ENCODE data around the gene FOXP3.
"Not testable (repeated sequence)": the region's sequence is repeated elsewhere in the genome, so short reads cannot be mapped to it uniquely, and the experiment has no call there.

The FOXP3 gene, protein sequence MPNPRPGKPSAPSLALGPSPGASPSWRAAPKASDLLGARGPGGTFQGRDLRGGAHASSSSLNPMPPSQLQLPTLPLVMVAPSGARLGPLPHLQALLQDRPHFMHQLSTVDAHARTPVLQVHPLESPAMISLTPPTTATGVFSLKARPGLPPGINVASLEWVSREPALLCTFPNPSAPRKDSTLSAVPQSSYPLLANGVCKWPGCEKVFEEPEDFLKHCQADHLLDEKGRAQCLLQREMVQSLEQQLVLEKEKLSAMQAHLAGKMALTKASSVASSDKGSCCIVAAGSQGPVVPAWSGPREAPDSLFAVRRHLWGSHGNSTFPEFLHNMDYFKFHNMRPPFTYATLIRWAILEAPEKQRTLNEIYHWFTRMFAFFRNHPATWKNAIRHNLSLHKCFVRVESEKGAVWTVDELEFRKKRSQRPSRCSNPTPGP

DNA sequence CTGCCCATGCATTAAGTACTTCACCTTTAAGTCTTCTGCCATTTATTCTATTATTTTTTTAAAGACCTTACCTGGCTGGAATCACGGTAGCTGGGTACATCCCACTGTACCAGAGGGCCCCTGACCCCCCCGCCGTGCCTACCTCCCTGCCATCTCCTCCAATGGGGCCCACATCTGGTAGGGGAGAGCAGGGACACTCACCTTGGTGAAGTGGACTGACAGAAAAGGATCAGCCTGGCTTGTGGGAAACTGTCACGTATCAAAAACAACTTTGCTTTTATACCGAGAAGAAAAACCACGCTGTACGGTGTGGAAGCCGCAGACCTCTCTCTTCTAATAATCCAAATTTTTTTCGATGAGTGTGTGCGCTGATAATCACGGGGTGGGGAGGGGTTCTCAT lies at the start of gene FOXP3:
Gene FOXP3 (minus strand): TSS at position 251 of the 400 bp plus-strand sequence. CDS start 6,205 bp downstream, outside the sequence.
- no peak for DNase-seq (ENCODE audit: low spot score)
- FAIRE-seq, result no peak

DNA sequence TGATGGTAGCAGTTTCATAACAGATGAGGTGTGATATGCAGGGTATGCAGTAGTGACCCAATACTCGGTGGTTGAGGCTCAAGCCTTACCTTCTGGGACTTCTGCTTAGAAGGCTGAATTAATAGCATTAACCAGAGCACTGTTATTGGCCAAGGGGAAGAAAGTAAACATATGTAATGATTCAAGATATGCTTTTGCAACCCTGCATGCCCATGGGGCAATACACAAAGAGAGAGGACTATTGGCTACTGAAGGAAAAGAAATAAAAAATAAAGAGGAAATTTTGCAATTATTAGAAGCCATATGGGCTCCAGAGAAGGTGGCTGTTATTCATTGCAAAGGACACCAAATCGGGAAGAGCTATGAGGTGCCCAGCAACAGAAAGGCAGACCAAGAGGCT lies 47.7 kb upstream of the FOXP3 start:
- FAIRE-seq (no peak), DNase-seq (ENCODE audit: low spot score) (no peak)

DNA sequence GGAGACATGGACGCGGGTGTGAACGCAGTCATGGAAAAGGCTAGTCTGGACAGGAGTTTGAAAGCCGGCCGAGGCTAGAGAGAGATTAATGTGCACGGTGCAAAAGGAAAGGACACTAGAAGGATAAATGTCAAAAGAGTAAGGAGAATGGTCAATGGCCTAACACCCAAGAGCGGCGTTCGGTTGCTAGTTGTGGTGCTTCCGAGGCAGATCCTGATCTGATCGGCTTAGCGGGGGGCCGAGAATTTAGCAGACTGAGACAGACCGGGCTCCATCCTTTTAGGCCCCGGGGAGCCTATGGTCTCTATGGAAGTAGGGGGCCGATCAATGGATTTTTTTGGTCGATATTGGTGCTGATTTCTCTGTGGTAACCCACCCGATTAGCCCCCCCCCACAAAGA lies 45.9 kb upstream of the FOXP3 start:
- no peak for DNase-seq (ENCODE audit: low spot score)
- no peak for FAIRE-seq

DNA sequence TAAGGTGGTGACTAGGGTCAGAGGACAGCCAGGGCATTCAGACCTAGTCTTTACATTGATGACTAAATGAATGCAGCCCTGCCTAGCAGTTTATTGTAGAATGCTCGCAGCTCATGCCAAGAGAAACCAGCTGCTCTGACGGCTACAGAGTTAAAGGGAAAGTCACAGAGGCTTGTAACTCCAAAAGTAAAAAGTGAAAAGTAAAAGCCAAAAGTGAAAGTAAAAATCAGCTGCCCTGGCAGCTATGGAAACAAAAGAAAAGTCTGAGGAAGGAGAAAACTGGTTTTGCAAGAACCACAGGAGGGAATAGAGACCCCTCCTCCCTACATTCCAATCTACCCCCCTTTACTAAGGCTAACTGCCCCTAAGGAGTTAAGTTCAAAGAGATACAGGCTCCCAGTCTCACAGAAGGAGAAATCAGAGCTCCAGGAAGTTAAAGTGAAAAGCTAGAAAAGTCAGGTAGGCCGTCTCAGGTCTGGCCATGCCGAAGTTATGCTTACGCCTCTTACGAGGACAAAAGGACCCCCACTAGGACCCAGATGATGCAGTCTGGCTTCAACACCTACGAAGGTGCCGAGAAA lies 45.0 kb upstream of the FOXP3 start:
- DNase-seq (ENCODE audit: low spot score) (no peak), FAIRE-seq (no peak)

DNA sequence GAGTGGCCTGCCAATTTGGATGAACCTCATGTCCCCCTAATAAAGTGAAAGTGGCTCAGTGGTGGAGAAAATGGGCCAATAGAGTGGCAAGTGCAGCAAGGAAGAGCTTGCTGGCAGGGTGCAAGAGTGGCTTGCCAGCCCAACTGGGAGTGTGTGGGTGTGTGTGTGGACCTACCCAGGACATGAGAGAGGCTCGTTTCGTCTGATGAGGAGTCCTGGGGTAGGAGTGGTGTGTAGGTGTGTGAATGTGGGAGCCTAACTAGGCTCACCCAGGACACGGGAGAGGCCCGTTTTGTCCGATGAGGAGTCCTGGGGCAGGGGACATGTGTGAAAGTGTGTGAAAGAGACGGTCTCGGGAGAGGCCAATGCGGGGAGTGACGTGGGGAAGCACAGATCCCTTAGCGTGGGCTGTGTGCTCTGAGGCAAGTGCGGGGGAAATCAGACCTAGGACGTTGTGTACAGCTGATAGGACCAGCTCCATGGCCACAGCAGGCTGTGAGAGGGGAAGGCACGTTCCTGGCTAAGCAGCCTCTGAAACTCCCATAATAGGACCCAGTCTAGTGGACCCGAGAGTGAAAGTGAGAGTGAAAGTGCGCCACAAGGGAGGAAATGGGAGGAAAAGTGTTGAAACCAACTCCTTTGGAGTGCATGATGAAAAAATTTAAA lies 44.2 kb upstream of the FOXP3 start:
- DNase-seq (ENCODE audit: low spot score) (no peak), FAIRE-seq (no peak)

DNA sequence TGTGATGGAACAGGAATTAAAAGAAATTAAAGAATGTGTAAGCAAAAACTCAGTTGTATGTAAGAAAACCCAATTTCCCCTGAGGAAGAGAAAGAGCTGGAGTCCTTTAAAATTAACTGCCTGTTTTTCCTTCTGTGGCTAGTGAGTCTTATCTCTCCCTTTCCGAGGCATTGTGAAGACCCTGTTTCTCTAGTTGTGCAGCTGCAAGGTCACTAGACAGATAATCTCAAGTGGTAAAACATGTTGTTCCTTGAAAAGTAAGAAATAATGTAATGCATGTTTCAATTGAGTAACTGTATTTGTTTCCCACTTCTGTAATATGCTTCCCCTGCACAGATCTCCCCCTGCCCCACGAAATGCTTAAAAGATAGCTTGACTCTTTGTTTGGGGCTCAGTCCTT lies 43.3 kb upstream of the FOXP3 start:
- not testable (repeated sequence) for DNase-seq (ENCODE audit: low spot score); FAIRE-seq

DNA sequence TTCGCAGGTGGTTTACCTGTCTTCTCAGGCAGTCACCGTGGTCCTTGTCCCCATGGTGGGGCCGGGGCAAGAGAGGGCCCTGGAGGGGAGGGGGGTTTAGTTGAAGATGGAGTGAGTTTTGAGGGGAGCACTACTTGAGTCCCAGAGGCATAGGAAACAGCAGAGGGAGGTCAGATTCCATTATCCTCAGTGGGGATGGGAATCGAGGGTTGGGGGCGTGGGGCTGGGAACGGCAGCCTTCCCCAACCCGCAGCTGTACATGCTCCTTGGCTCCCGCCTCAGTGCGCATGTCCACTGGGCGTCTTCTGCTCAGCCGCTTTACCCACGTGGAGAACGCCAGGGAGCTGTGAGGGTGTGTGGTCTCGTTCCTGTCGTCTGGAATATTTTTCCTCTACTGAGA lies 38.8 kb upstream of the FOXP3 start, which contains the start of gene GAGE10:
Gene GAGE10 (plus strand): TSS at position 301 of the 400 bp plus-strand sequence. CDS start 1,214 bp downstream, outside the sequence.
- FAIRE-seq (no peak), DNase-seq (ENCODE audit: low spot score) (no peak)

DNA sequence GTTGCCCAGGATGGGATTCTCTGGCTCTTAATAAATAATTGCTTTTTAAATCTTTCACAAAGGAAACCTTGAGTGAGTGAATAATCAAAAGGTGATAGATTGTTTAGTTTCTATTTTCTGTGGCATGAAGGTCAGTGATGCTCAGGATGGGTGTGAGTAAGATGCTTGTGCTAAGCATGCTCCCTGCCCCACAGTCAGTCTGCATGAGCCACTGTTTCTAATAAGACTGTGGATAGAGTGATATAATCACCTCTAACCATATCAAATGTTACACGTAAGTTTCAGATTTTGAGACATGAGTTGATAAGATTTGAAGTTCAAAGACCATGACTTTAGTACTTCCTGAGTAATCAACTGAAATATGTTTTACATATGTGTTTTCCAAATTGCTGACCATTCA lies 36.2 kb upstream of the FOXP3 start:
- no peak for DNase-seq (ENCODE audit: low spot score)
- no peak for FAIRE-seq

DNA sequence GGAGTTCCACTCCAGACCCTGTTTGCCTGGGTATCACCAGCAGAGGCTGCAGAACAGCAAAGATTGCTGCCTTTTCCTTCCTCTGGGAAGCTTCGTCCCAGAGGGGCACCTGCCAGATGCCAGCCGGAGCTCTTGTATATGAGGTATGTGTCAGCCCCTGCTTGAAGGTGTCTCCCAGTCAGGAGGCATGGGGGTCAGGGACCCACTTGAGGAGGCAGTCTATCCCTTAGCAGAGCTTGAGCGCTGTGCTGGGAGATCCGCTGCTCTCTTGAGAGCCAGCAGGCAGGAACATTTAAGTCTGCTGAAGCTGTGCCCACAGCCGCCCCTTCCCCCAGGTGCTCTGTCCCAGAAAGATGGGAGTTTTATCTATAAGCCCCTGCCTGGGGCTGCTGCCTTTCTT lies 34.8 kb upstream of the FOXP3 start:
- not testable (repeated sequence) for DNase-seq (ENCODE audit: low spot score); FAIRE-seq

DNA sequence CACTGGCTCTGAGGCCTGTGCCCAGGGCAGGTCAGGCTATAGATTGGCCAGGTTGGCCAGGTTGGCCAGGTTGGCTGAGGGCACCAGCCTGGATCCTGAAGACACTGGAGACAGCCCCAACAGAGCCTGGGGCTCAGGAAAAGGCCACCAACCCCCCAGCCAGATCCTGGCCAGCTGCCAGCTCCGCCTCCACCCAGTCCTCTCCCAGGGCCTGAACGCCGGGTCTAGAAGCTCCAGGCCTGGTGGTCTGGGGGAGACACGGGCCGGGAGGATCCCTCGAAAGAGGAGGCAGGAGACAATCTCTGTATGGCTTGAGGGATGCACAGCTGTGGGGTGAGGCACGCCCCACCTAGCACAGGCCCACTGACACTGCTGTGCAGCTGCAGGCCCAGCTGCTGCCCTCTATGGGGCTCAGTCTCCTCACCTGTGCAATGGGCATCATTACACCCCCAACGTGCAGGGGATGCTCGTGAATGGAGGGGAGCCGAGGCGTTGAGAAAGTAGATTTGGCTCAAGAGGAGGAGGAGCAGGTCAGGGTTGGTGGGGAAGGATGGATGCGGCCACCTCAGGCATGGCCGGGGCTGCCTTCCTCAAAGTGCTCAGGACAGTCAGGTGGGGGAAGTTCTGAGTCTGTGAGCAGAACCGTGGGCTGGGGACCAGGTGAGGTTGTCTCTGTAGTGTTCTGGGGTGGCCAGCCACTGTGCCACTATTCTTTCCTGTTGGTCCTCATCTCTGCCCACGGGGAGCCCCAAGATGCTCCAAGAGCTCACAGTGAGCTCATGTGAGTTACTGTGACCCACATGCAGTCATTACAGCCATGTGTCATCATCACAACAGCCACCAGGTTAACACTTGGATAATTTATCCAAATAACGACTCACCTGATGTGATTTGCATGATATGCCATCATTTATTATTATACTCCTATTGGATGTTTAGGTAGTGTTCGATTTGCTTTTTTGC lies 28.2 kb upstream of the FOXP3 start:
- no peak for FAIRE-seq

DNA sequence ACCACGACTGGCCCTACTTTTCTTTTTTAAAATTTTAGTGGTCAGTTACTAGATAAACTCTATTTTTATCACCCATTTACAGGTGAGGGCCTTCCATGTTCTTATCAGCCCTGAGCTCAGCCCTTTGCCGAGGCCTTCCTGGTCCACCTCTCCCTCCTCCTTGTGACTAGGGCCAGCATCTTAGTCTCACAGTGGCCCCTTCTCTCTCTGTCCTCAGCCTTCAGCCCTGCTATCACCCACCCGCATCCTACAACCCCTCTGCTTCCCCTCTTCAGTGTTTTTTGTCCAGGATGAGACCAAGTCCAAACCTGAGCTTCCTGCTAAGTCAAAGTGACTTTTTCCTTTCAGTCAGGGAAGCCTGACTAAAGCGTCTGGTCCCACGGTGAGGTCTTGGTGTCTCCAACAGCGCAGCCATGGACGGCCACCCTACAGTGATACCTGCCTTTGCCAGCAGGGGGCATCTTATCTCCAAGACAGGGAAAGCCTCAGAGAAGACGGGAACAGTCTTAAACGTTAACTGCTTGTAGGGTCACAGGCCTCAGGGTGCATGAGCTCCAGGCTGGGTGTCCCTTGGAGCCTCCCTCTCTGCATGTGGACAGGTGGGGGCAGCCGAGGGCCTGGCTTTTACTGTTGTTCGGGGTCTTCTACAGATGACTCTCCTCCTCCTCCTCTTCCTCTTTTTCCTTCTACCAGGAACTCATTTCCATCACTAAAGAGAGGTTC lies 27.3 kb upstream of the FOXP3 start:
- no peak for FAIRE-seq

More for the DNA sequence above, 28.2 kb upstream of the FOXP3 start:
- DNase-seq (ENCODE audit: low spot score), result no peak

DNA sequence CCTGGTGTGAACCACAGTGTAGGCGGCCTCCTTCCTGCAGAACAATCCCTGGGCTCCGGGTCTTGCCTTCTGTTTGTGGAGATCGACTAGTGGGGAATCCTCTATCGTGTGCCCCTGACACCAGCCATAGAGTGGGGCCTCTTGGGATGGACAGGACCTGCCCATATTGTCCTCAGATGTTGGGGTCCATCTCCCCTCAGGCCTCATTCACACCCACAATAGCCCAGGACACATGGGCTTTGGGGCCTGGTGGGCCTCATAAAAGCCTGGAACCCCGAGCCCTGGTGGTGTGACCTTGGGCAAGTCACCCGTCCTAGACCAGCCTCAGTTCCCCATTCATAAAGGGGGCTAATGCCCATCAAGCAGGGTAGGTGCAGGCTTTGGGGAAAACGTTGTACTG lies 25.7 kb upstream of the FOXP3 start:
- no peak for DNase-seq (ENCODE audit: low spot score)
- FAIRE-seq, result no peak

More for the DNA sequence above, 27.3 kb upstream of the FOXP3 start:
- DNase-seq (ENCODE audit: low spot score), result peak; percentile 47

DNA sequence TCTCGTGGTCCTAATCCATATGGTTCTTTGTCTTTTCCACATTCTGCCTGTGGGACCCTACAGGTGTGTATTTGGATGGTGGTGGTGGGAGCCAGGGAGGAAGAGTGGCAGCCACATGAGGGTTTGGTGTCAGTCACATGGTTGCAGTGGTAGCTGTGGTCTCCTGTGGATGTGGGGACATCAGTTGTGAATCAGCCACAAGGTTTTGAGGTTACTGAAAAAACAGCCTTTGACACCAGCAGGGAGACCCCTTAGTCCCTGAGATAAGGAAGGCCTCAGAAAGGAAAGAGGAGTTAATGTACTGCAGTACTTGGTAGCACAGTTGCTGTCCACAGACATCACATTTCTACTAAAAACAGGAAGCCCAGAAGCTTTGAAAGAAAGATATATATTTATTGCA lies 23.2 kb upstream of the FOXP3 start:
- DNase-seq (ENCODE audit: low spot score) (no peak), FAIRE-seq (no peak)

DNA sequence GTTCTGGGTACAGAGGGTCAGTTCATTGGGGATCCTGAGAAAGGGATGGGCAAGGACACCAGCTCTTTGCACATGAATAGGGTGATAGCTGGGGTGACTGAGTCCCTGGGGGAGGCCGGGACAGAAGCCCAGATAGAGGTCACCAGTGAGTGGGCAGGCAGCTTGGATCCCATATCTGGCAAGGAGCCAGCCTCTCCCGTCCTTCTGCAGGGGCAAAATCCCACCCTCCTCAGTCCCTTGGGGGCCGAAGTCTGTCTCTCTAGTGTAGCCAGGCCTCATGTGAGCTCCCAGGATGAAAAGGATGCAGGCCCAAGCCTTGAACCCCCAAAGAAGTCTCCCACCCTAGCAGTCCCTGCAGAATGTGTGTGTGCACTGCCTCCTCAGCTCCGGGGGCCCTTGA lies 22.1 kb upstream of the FOXP3 start:
- DNase-seq (ENCODE audit: low spot score), result no peak
- FAIRE-seq, result no peak

DNA sequence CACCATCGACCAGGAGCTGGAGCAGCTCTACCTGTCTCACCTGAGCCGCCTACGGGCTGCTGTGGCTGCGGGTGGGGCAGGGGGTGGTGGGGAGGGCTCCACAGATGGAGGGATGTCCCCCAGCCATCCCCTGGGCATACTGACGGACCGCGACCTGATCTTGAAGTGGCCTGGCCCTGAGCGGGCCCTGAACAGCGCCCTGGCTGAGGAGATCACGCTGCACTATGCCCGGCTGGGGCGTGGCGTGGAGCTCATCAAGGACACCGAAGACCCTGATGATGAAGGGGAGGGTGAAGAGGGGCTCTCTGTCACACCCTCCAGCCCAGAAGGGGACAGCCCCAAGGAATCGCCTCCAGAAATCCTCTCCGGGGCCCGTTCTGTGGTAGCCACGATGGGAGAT lies 21.6 kb upstream of the FOXP3 start:
- DNase-seq (ENCODE audit: low spot score) (no peak), FAIRE-seq (no peak)

DNA sequence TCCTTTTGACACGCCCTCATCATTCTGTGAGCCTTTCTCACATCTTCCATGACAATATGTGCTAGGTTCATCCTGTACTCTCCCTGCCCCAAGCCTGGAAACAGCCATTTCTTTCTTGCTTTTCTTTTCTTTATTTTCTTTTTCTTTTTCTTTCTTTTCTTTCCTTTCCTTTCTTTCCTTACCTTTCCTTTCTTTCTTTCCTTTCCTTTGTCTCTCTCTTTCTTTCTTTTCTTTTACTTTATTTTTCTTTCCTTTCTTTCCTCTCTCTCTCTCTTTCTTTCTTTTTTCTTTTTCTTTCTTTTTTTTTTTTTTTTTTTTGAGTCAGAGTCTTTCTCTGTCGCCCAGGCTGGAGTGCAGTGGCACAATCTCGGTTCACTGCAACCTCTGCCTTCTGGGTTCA lies 19.7 kb upstream of the FOXP3 start:
- DNase-seq (ENCODE audit: low spot score) (no peak), FAIRE-seq (no peak)

DNA sequence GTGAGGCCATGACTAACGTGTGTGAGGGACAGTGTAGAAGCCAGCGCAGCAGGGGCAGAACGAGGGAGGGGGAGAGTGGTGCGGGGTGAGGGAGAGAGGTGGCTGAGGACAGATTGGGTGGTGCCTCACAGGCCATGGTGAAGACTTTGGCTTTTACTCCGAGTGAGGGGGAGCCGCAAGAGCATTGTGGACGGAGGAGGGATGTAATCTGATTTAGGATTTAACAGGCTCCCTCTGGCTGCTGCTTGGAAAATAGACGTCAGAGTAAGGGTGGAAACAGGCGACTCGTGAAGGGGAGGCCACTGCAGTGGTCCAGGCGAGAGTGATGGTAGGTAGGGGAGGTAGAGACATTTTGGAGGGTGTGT lies 18.1 kb upstream of the FOXP3 start:
- DNase-seq (ENCODE audit: low spot score), result peak; percentile 39
- FAIRE-seq, result no peak

DNA sequence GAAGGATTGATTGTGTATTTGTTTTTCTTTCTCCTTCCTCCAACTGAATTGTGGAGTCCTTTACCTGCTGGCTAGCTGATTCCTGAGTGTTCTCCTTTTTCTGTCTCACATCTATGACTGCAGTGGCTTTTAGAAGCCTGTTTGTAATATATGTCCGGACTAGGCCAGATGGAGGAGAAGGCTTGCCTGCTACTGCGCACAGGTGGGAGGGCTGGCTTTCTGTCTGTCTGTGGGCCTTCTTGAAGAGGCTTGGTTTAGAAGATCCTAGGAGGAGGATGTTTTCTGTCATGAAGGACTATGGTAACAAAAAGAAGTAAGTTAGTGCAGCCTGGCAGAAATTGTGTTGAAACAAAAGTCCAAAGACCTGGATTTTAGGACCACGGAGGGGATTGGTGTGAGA lies 13.6 kb upstream of the FOXP3 start:
- FAIRE-seq (no peak), DNase-seq (ENCODE audit: low spot score) (no peak)

DNA sequence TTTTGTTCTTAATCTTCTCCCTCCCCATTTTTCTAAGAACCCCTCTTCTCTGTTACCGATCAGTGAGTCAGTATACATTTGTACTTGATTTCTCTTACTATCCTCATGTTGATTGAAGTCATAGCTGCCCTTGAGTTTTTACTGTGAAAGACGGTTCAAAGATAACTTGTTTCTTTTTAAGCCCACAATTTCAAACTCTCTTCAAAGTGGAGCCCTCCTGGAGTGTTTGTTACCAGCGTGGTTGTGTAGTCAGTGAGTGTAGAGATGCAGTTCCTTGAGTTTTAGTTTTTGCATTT lies 13.0 kb upstream of the FOXP3 start:
- FAIRE-seq, result no peak
- DNase-seq (ENCODE audit: low spot score), result no peak

DNA sequence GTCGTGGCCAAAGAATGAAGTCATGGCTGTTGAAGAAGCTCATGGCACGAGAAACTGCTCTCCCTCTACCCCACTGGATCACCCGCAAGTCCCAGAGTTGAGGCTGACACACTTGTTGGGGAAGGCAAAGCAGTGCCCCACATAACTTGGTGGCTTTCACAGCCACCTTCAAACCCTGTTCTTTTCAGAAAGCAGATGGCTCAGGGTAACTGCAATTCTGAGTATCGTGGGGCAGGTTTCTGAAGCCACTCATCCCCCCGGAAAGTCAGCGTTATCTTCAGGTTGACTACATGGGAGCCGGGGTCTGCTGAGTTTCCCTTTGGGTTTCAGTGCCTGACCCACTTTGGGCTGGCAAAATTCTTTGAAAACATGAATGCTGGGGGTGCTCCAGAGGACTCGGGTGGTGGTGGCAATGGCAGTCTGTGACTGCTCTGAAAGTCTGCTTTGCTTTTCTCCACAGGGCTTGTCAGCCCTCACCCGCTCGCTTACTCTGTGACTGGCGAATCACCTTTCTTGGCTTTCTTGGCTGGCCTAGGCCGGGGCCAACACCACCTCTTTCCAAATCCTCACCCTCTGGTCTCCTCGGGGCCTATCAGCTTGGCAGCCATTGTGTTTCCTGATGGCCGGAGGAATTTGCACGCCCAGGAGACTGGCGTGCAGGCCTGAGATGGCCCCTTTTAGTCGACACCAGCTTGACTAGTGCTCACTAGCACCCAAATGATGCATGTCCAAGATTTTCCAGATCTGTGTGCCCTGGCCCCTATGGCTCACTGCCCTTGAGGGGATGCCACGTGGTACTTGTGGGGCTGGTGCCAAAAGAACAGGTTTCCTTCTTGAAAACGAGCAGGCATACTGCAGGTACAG lies 12.4 kb upstream of the FOXP3 start:
- DNase-seq (ENCODE audit: low spot score) (no peak), FAIRE-seq (no peak)

Data from urothelium cell line (cell line).